Measurements from ENCODE around the gene NUDT1.

Gene NUDT1

DNA sequence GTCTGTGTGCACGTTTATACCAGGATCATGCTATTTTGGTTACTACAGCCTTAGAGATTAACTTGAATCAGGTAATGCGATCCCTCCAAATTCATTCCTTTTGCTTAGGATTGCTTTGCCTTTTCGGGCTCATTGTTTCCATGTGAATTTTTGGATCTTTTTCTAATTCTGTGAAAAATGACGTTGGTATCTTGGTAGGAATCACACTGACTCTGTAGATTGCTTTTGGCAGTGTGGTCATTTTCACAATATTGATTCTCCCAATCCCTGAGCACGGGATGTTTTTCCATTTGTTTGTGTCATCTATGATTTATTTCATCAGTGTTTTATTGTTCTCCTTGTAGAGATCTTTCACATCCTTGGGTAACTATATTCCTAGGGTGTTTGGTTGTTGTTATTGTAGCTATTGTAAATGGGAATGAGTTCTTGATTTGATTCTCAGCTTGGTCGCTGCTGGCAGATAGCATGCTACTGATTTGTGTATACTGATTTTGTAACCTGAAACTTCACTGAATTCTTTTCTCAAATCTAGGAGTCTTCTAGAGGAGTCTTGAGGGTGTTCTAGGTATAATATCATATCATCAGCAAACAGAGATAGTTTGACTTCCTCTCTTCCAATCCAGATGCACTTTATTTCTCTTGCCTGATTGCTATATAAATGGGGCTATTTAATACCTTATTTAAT, 54.1 kb downstream of the NUDT1 start:
- DNase-seq (ENCODE audit: low read depth in 3 of 3, low spot score in 1 of 3): no peak

DNA sequence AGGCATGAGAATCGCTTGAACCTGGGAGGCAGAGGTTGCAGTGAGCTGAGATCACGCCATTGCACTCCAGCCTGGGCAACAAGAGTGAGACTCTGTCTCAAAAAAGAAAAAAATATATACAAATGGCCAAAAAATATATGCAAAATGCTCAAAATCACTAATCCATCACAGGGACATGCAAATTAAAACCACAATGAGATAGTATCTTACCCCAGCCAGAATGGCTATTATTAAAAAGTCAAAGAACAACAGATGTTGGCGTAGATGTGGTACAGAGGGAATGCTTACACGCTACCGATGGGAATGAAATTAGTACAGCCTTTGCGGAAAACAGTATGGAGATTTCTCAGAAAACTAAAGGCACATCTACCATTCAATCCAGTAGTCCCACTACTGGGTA, 54.8 kb downstream of the NUDT1 start:
- no peak for DNase-seq (ENCODE audit: low read depth in 3 of 3, low spot score in 1 of 3)

DNA sequence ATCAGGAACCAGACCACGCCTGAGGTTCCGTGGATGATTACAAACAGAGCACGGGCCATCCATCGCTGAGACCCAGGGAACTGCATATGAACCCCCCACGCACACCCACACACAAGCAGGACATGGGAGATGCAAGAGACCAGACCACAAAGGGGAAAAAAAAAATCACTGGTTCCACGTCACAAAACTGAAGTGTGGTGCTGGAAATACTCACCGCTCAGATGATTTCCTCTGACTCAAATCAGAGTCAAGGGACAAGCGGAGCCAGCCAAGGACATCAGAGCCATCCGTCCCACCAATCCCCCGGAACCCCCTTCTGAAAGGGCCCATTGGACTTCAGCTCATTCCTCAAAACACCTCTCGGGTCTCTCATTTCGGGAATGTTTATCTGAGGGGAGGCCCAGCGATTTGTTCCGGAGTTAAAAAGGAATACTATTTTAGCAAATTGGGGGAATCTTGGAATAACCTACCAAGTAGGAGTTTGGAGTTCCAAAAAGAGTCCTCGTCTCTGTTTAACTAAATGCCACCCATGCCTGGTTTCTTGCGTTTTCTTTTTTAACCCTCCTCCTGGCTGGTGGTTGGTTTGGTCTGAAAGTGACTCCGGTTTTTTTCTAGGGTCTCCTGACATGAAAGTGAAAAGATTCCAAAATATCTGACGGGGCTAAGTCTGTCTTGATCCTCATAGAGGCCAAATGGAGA, 57.3 kb downstream of the NUDT1 start:
- DNase-seq (ENCODE audit: low read depth in 3 of 3, low spot score in 1 of 3): no peak

DNA sequence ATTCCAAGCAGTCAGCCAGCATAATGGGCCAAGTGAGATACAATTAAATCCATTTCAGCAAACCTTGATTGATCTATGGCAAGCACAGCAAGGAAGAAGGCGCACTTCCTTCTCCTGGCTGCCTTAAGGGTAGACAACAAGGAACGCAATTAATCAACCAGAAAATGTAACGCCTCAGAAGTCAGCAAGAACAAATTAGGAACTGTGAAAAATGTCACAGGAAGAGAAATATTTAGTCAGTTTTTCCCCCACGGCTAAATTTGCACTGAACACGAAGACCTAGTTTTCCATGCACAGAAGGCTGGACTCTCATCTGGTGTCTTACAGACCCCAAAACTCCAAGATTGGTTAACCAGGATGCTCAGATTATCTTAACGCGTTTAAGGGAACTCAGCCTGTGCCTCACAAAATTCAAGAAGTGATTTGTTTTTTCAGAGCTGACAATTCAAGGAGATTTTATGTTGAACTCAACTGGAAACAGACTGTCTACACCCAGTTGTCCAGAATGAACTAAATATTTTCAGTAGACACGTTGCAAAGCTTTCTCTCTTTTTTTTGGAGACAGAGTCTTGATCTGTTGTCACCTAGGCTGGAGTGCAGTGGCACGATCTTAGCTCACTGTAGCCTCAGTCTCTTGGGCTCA, 58.0 kb downstream of the NUDT1 start:
- no peak for DNase-seq (ENCODE audit: low read depth in 3 of 3, low spot score in 1 of 3)
